ENCODE data around the gene AP1M1.

DNA sequence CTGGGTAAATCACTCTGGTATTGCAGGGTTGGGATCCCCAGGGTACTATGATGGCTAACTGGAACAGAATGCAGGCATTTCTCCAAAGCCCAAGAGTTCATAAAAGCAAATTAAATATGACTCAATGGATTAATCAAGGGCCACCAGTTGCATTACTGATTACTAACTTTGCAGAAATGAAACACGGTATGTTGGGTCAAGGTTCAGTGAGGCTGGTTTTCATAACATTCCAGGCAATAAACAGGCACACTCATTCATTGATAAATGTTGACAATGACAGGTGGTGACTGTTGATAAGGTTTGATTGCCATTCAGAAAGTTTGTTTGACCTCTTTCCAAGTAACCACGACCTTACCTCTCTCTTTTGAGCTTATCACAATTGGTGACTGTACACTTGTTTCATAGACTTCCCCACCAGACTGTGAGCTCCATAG, 506 bp upstream of the AP1M1 start:
- TF ChIP-seq, protein P1, sequence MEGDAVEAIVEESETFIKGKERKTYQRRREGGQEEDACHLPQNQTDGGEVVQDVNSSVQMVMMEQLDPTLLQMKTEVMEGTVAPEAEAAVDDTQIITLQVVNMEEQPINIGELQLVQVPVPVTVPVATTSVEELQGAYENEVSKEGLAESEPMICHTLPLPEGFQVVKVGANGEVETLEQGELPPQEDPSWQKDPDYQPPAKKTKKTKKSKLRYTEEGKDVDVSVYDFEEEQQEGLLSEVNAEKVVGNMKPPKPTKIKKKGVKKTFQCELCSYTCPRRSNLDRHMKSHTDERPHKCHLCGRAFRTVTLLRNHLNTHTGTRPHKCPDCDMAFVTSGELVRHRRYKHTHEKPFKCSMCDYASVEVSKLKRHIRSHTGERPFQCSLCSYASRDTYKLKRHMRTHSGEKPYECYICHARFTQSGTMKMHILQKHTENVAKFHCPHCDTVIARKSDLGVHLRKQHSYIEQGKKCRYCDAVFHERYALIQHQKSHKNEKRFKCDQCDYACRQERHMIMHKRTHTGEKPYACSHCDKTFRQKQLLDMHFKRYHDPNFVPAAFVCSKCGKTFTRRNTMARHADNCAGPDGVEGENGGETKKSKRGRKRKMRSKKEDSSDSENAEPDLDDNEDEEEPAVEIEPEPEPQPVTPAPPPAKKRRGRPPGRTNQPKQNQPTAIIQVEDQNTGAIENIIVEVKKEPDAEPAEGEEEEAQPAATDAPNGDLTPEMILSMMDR (IDR thresholded peaks at IDR 0.05), result no peak
- TF ChIP-seq POLR2AphosphoS5 (IDR thresholded peaks at IDR 0.05), result peak; percentile 59
- TF ChIP-seq POLR2A (IDR thresholded peaks at IDR 0.05), result no peak
- TF ChIP-seq EP300 (IDR thresholded peaks at IDR 0.05), result no peak
